DOHH2 (cell line): ENCODE data around the gene RRAGD.

Source experiments
- EZH2phosphoT487 ChIP-seq: fragments of 200-600 bp; sonication (generic); IDR thresholded peaks from 2 replicates; pipeline ENCODE4 v1.6.1; 2017; ENCODE audit warnings: borderline replicate concordance, mild to moderate bottlenecking, antibody characterized with exemption, low read length, moderate library complexity, mixed read lengths
- TF ChIP-seq, protein P1 (sequence below): fragments of 200-600 bp; sonication (generic); IDR thresholded peaks from one replicate; pipeline ENCODE4 v1.5.1; 2014; ENCODE audit warnings: antibody characterized with exemption, mild to moderate bottlenecking, low read depth, low read length; ENCODE audit not compliant: poor library complexity, severe bottlenecking

DNA sequence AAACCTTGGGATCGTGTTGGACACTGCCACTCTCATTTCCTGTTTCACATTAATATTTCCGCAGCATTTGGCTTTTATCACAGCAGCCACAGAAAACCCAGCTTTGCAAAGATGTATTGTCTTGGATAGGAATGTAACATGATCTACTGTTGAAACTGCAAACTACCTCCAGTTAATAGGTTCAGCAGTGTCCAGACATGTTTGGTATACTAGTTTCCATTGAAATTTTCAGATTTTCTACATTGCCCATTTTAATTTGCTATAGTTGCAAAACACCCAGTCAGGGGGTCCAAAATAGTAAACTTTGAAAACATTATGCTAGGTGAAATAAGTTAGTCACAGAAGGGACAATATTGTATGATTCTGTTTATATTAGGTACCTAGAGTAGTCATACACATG, 24.2 kb upstream of the RRAGD start:
- TF ChIP-seq, protein P1, sequence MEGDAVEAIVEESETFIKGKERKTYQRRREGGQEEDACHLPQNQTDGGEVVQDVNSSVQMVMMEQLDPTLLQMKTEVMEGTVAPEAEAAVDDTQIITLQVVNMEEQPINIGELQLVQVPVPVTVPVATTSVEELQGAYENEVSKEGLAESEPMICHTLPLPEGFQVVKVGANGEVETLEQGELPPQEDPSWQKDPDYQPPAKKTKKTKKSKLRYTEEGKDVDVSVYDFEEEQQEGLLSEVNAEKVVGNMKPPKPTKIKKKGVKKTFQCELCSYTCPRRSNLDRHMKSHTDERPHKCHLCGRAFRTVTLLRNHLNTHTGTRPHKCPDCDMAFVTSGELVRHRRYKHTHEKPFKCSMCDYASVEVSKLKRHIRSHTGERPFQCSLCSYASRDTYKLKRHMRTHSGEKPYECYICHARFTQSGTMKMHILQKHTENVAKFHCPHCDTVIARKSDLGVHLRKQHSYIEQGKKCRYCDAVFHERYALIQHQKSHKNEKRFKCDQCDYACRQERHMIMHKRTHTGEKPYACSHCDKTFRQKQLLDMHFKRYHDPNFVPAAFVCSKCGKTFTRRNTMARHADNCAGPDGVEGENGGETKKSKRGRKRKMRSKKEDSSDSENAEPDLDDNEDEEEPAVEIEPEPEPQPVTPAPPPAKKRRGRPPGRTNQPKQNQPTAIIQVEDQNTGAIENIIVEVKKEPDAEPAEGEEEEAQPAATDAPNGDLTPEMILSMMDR: no peak
- no peak for TF ChIP-seq EZH2phosphoT487
